ENCODE measurements around the gene GPD1L. TPM values are rescaled to one million over a fixed set of nuclear protein-coding genes. Genes with fewer than 3 reads are reported as not detected.
"Not testable (repeated sequence)": the region's sequence is repeated elsewhere in the genome, so short reads cannot be mapped to it uniquely, and the experiment has no call there.

The GPD1L gene
- total RNA-seq, 4 donors from 2014 or later, result 54.8 to 114 (median 107) TPM

DNA sequence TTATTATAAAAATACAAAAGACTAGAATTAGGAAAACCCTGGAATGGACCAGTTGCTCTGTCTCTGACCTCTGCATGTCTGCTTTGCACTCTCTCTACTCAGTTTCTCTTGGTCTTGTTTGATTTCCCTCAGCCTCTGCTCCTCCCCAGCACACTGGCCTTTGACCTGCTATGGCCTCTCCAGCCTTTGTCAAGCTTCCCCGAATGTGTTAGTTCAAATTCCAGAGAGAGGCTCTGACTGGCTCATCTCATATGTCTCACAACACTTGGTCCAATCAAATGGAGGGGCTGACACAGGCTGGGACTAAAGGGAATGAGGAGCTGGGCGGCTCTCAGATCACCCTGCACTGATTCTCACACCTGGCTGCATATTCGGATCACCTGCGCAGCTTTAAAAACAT lies 79.7 kb downstream of the GPD1L start:
- ATAC-seq (ENCODE audit: low FRiP score) (no peak), DNase-seq (ENCODE audit: low spot score) (no peak)
- TF ChIP-seq, protein P1, sequence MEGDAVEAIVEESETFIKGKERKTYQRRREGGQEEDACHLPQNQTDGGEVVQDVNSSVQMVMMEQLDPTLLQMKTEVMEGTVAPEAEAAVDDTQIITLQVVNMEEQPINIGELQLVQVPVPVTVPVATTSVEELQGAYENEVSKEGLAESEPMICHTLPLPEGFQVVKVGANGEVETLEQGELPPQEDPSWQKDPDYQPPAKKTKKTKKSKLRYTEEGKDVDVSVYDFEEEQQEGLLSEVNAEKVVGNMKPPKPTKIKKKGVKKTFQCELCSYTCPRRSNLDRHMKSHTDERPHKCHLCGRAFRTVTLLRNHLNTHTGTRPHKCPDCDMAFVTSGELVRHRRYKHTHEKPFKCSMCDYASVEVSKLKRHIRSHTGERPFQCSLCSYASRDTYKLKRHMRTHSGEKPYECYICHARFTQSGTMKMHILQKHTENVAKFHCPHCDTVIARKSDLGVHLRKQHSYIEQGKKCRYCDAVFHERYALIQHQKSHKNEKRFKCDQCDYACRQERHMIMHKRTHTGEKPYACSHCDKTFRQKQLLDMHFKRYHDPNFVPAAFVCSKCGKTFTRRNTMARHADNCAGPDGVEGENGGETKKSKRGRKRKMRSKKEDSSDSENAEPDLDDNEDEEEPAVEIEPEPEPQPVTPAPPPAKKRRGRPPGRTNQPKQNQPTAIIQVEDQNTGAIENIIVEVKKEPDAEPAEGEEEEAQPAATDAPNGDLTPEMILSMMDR (IDR thresholded peaks at IDR 0.05), result no peak

DNA sequence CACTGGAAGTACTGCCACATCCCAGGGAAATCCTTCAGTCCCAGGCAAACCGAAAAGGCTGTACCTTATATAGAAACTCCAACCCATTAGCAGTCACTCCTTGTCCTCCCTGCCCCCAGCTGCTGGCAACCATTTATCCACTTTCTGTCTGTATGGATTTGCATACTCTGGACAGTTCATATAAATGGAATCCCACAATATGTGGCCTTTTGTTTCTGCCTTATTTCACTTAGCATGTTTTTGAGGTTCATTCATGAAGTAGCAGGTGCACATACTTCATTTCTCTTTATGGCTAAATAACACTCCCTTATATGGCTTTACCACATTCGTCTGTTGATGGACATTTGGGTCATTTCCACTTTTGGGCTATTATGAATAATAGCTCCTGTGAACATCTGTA lies 80.5 kb downstream of the GPD1L start:
- no peak for DNase-seq (ENCODE audit: low spot score)
- TF ChIP-seq, protein P1 (IDR thresholded peaks at IDR 0.05), result no peak
- no peak for ATAC-seq (ENCODE audit: low FRiP score)

DNA sequence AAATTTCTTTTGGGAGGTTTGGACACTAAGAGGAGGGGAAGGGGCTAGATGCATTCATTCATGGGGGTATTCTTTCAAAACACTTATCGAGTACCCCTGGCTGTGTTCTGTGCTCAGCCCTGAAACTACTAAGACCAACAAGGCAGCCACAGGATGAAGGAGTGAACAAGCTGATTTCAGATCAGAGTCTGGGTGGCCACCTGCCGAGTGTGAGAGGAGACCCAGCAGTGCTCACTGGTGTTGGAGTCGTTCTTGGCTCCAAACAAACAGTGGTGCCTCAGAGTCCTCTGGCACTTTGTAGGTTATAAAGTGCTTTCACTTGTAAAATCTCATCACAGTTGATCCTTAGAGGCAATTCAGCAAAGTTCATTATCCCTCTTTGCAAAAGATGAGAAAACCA lies 83.3 kb downstream of the GPD1L start:
- no peak for DNase-seq (ENCODE audit: low spot score)
- TF ChIP-seq, protein P1 (IDR thresholded peaks at IDR 0.05), result no peak
- no peak for ATAC-seq (ENCODE audit: low FRiP score)

DNA sequence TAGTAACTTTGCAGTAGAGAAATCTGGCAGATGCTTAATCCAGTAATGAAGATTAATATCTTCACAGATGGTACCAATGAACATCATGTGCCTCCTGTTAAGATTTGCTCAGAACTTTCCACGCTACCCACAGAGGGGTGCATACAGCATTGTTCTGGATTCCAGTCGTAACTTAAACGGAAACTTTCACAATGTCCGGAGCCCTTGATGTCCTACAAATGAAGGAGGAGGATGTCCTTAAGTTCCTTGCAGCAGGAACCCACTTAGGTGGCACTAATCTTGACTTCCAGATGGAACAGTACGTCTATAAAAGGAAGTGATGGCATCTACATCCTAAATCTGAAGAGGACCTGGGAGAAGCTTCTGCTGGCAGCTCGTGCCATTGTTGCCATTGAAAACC lies 84.1 kb downstream of the GPD1L start:
- not testable (repeated sequence) for ATAC-seq (ENCODE audit: low FRiP score); DNase-seq (ENCODE audit: low spot score)

DNA sequence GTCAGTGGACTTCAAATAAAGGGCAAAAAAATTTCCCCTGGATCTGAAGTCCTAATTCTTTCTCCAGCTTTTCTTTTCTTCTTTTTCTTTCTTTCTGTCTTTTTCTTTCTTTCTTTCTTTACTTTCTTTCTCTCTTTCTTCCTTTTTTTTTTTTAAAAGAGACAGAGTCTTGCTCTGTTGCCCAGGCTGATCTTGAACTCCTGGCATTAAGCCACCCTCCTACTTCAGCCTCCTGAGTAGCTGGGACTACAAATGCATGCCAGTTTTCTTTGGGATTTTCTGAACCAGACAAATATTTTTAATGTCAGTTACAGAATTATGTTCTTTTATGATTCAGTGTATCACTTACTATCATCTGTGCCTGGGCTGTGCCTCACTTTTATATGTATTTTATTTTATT lies 86.7 kb downstream of the GPD1L start:
- TF ChIP-seq, protein P1 (IDR thresholded peaks at IDR 0.05), result no peak
- ATAC-seq (ENCODE audit: low FRiP score) (no peak), DNase-seq (ENCODE audit: low spot score) (no peak)

DNA sequence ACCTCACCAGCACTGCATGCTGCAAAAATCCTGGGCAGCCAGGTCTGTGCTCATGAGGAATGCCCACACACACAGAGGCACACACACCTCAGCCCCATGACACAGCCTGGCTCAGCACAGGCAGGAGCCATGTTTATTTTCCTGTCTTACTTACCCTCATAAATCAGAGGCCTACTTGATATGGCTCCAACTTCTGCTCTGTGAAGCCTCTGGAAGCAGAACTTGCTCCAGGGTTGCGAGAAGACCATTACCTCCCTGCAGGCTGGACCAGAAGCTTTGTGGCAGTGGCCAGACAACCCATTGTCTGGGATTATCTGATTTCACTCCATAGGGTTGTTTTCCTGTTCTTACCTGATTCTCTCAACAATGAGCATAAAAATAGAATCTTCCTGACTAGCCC lies 88.2 kb downstream of the GPD1L start:
- TF ChIP-seq, protein P1 (IDR thresholded peaks at IDR 0.05), result no peak
- DNase-seq (ENCODE audit: low spot score), result no peak
- no peak for ATAC-seq (ENCODE audit: low FRiP score)

DNA sequence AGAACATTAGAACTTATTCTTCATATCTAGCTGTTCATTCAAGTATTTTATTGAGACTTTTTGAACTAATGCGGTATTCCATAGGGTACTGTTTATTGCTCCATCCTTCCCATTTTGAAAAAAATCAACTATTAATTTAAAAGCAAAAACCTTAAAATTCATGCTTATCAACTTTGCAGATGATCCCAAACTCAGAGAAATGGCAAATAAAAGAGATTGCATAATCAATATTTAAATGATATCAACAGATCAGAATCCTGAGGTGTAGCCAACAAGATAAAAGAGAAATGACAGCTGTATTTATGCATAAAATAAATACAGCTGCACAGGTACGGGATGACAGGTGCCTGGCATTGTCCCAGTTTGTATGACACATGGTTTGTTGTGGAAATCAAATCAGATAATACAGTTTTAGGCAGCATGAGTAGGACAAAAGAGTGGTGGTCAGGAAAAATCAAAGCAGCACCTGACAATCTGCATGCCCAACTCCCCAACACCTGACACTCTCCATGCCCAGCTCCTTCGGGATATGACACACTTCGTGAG lies 89.6 kb downstream of the GPD1L start:
- no peak for ATAC-seq (ENCODE audit: low FRiP score)
- TF ChIP-seq, protein P1 (IDR thresholded peaks at IDR 0.05), result no peak

DNA sequence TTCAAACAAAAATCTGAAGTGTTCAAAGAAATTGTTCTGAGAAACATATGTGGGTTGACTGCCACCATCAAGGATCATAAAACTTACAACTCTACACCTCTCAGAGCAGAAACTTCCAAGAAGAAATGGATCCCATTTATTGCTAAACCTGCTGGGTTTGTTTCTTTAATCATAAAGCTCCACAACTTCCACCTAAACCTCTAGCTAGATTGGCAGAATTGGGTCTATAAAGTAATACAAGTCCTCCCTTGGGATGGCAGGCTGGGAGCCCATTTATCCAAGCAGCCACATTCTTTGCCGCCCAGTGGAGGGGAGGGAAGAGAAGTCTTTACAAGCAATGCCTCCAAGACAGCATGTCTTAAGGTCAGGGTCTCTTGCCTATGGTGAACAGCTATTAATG lies 91.6 kb downstream of the GPD1L start:
- DNase-seq (ENCODE audit: low spot score) (no peak), ATAC-seq (ENCODE audit: low FRiP score) (no peak)
- TF ChIP-seq, protein P1 (IDR thresholded peaks at IDR 0.05), result no peak

More for the DNA sequence above, 89.6 kb downstream of the GPD1L start:
- no peak for DNase-seq (ENCODE audit: low spot score)

Measured in omental fat pad (tissue), 4 donors.